Activated T-helper 17 cell treated with anti-CD3 and anti-CD28 coated beads, Interleukin-2, amount 50 U/mL, for 72 hours (primary cell): ENCODE measurements around the gene SLC6A17. TPM values are rescaled to one million over a fixed set of nuclear protein-coding genes. Genes with fewer than 3 reads are reported as not detected.

ENCODE experiments used
- ATAC-seq: fragments of 150-1000 bp; cut with Tn5 transposase; replicated peaks from 2 replicates; pipeline ENCODE4 v1.10.0; 2021; ENCODE audit warnings: mild to moderate bottlenecking, moderate library complexity
- H3K27ac Mint-ChIP-seq: one replicate; pipeline ENCODE4 v1.8.0; 2022; ENCODE audit warnings: mixed read lengths
- H3K27me3 Mint-ChIP-seq: one replicate; pipeline ENCODE4 v1.8.0; 2022; ENCODE audit warnings: mixed read lengths
- H3K36me3 Mint-ChIP-seq: one replicate; pipeline ENCODE4 v1.8.0; 2022; ENCODE audit warnings: low read depth, mild to moderate bottlenecking, mixed read lengths
- H3K4me1 Mint-ChIP-seq: one replicate; pipeline ENCODE4 v1.8.0; 2022; ENCODE audit warnings: mixed read lengths
- H3K4me3 Mint-ChIP-seq: one replicate; pipeline ENCODE4 v1.8.0; 2022; ENCODE audit warnings: mild to moderate bottlenecking, mixed read lengths
- H3K9me3 Mint-ChIP-seq: one replicate; pipeline ENCODE4 v1.8.0; 2022; ENCODE audit warnings: mixed read lengths
- total RNA-seq, 2 donors: library from RNA; stranded (reverse); gene quantifications; one replicate each; pipeline ENCODE4 v1.2.3, GENCODE V29; 2022

The SLC6A17 gene
- total RNA-seq, 2 donors from 2014 or later: not detected

DNA sequence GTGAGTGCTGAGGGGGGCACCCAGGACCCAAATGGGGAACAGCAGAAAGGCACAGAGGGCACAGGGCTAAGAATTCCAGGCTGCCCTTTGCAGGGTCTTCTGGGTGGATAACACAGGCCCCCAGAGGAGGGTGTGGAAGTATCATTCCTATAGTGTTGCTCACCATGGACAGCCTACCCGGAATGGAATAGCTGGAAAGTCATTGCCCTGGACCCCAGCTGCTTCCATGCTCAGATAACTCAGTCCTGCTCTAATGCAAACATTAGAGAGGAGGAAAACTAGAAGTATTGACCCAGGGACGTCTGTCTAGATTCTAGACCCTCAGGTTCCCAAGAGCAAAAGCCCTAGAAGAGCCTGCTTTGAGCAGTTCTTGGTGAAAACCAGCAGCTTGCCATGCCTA lies 24.7 kb downstream of the SLC6A17 start:
- no peak overlapping the region for H3K4me3 Mint-ChIP-seq
- ATAC-seq: no peak
- peaks cover 5% of the 10 kb centered on the region for H3K27me3 Mint-ChIP-seq
- H3K4me1 Mint-ChIP-seq: no peaks in the 10 kb centered on the region
- no peak overlapping the region for H3K27ac Mint-ChIP-seq
- H3K9me3 Mint-ChIP-seq: no peaks in the 10 kb centered on the region
- no peaks in the 10 kb centered on the region for H3K36me3 Mint-ChIP-seq

DNA sequence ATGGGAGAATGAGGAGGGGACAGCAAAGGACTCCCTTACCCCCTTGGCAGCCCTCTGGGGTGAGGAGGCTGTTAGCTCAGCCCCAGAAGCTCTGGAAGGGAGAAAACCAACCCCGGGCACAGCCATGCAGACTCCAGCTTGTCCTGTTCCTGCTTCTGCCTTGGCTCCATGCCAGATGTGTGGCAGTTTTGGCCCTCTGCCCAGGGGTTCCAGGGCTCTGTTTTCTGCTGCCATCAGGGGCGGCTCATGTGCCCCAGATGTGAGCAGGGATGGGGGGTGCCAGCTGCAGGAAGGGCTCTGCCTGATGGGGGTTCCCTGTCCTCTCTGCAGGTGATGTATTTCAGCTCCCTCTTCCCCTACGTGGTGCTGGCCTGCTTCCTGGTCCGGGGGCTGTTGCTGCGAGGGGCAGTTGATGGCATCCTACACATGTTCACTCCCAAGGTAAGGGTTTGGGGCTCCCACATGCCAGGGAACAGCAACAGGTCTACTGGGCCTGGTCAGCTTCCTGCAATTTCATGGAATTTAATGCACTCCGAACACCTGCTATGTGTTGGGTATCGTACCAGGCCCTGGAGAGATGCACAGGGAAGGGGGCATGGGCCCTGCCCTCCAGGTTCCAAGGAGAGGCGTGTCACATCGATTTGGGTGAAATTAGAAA lies 26.1 kb downstream of the SLC6A17 start:
- Mint-ChIP-seq H3K4me3 (no peak overlapping the region), H3K9me3 (no peaks in the 10 kb centered on the region), H3K27ac (no peak overlapping the region), H3K4me1 (no peaks in the 10 kb centered on the region), H3K27me3 (peaks cover 4% of the 10 kb centered on the region), H3K36me3 (no peaks in the 10 kb centered on the region)
- no peak for ATAC-seq

DNA sequence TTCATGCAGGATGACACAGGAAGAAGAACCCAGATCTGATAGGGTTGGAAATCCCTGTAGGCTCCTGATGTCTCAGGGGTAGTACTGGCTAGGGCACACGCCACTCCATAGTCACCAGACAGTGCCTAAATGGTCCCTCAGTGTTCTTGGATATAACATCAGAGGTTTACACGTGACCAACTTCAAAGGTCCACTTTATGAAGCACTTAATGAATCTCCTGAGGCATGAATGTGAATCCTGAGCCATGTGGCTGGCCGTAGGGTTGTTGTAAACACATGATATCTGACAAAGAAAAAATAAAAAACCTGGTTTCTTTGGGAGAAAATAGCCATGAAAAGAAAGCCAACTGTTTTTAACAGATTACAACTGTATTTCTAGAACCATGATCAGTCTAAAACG lies 27.5 kb downstream of the SLC6A17 start:
- Mint-ChIP-seq H3K36me3 (no peaks in the 10 kb centered on the region), H3K9me3 (no peaks in the 10 kb centered on the region), H3K4me1 (no peaks in the 10 kb centered on the region), H3K27me3 (no peaks in the 10 kb centered on the region), H3K4me3 (no peak overlapping the region), H3K27ac (no peak overlapping the region)
- ATAC-seq: no peak

DNA sequence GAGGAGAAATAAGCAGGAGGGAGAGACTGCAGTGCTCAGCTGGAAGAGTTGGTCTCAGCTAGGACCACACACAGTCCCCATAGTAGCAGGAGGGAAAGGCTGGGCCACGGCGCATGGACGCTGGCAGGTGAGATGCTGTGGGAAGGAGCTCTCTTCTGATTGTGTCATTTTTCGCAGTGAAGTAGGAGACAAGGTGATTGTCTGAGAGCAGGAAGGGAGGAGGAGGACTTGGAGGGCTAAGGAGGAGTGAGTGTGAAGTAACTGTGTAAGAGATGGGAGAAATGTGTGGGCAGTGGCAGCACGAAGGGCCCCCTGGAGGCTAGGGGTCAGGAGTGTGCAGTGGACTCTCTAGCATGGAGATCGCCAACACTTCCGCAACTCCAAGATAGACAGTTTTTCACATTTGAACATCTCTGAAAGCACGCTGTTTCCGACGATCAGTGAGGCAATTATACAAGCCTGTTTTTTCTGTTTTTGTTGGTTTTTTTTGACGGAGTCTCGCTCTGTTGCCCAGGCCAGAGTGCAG lies 33.4 kb downstream of the SLC6A17 start:
- no peaks in the 10 kb centered on the region for H3K4me1 Mint-ChIP-seq
- H3K4me3 Mint-ChIP-seq: no peak overlapping the region

DNA sequence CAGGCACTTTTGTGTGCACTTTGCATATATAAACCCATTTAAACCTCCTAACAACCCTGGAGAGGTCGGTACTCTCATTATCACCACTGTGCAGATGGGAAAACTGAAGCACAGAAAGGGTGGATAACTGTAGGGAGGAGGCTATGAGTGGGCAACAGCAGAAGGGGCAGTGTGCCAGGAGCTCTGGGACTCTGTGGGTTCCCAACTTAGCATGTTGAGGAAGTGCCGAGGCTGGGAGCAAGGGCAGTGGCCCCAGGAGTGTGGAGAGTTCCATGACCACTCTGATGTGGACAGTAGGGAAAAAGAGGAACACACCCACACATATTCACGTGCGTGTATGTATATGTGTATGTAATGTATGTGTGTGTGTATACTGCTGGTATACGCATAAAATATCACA lies 34.2 kb downstream of the SLC6A17 start:
- H3K9me3 Mint-ChIP-seq: no peaks in the 10 kb centered on the region
- peaks cover 11% of the 10 kb centered on the region for H3K27me3 Mint-ChIP-seq
- no peak for ATAC-seq
- H3K27ac Mint-ChIP-seq: no peak overlapping the region
- H3K4me1 Mint-ChIP-seq: no peaks in the 10 kb centered on the region
- no peak overlapping the region for H3K4me3 Mint-ChIP-seq
- no peaks in the 10 kb centered on the region for H3K36me3 Mint-ChIP-seq

More for the DNA sequence above, 33.4 kb downstream of the SLC6A17 start:
- Mint-ChIP-seq H3K27me3 (peaks cover 5% of the 10 kb centered on the region), H3K36me3 (no peaks in the 10 kb centered on the region), H3K27ac (no peak overlapping the region), H3K9me3 (no peaks in the 10 kb centered on the region)
- ATAC-seq: no peak

DNA sequence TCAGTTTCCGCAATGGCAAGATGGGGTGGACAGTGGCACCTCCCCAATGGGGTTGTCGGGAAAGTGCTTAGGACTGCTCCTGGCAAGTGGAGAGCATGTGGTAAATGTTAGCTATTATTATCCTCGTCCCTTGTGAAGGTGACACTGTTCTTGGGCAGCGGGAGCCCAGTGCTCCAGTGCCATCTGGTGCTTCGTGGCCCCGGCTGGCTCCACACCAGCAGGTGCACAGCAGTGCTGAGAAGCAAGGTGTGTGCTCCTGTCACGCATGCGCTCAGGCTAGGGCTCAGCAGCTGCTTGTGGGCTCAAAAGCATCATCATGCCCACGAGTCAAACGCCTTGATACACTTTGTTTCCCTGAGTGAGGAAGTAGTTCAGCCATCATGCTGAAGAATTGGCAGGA lies 34.9 kb downstream of the SLC6A17 start:
- Mint-ChIP-seq H3K4me1 (no peaks in the 10 kb centered on the region), H3K36me3 (no peaks in the 10 kb centered on the region), H3K4me3 (no peak overlapping the region), H3K9me3 (no peaks in the 10 kb centered on the region), H3K27ac (no peak overlapping the region), H3K27me3 (peaks cover 15% of the 10 kb centered on the region)
- ATAC-seq: no peak

DNA sequence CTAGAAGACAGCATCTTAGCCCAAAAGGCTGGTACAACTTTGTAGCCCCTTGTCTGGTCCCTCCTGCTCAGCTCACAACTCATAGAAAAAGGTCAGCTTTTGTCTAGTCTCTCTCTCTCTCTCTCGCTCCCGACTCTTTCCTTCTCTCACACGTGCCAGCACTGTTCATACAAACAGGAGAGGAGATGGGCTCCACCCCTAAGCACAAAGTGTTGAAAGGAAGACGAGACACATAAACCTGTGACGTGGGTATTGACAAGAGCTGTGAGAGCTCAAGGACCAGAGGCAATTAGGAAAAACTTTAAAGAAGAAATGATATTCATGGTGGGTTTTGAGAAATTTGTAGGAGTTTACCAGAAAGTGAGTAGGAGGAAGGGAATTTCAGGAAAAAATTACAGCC lies 36.3 kb downstream of the SLC6A17 start:
- Mint-ChIP-seq H3K4me3 (no peak overlapping the region), H3K4me1 (no peaks in the 10 kb centered on the region), H3K9me3 (no peaks in the 10 kb centered on the region), H3K27me3 (peaks cover 22% of the 10 kb centered on the region), H3K27ac (no peak overlapping the region), H3K36me3 (no peaks in the 10 kb centered on the region)
- no peak for ATAC-seq

DNA sequence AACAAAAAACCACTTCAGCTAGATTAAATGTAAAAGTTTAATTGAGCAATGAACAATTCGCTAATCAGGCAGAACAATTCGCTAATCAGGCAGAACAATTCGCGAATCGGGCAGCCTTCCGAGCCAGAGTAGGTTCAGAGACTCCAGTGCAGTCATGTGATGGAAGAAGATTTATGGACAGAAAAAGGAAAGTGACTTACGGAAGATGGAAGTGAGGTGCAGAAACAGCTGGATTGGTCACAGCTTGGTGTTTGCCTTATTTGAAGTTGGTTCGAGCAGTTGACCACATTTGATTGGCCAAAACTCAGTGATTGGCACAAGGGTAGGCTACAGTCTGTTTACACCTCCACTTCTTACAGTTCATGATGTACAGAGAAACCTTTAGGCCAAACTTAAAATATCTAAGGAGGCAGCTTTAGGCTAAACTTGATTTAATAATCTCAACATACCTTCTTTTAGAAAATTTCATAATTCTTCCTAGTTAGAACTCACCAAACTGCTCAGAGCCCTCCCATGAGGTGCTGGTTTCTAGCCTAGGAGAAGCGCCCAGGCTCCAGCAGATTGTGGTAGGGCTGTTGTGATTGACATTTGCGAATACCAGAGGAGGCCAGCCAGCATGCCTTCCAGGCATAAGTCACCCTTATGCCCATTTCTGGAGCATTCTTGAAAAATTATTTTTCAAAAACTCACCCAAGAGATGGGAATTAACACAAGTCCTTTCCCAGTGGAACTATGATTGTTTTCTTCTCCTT lies 37.0 kb downstream of the SLC6A17 start:
- H3K4me3 Mint-ChIP-seq: no peak overlapping the region
- H3K27ac Mint-ChIP-seq: no peak overlapping the region
- H3K4me1 Mint-ChIP-seq: no peaks in the 10 kb centered on the region
- ATAC-seq: no peak
- H3K9me3 Mint-ChIP-seq: no peaks in the 10 kb centered on the region
- no peaks in the 10 kb centered on the region for H3K36me3 Mint-ChIP-seq
- peaks cover 22% of the 10 kb centered on the region for H3K27me3 Mint-ChIP-seq

DNA sequence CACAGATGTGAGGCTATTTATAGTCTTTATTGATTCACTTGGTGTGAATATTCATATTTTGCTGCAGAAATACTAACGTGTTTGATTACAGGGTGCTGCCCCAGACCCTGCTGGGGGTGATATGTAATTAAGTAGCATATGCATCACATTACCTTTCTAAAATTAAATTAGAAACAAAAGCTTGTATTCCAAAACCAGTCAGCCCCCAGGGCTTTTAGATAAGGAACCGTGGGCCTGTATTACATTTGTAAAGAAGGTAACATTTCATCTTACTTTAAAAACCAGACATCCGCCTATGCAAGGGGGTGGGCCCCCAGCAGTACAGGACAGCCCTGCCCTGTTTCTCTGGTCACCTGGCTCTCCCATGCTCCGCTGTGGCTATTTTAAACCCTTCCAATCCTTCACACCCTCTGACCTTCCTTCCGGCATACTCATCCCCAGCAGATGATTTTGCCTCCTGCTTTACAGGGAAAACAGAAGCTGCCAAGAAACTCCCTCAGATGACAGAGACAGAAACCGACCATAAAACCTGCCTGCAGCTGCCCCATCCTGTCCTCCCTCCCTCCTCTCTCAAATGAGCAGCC lies 37.8 kb downstream of the SLC6A17 start:
- Mint-ChIP-seq H3K4me3 (no peak overlapping the region), H3K27ac (no peak overlapping the region), H3K36me3 (no peaks in the 10 kb centered on the region), H3K4me1 (no peaks in the 10 kb centered on the region), H3K9me3 (no peaks in the 10 kb centered on the region), H3K27me3 (peaks cover 22% of the 10 kb centered on the region)
- no peak for ATAC-seq

DNA sequence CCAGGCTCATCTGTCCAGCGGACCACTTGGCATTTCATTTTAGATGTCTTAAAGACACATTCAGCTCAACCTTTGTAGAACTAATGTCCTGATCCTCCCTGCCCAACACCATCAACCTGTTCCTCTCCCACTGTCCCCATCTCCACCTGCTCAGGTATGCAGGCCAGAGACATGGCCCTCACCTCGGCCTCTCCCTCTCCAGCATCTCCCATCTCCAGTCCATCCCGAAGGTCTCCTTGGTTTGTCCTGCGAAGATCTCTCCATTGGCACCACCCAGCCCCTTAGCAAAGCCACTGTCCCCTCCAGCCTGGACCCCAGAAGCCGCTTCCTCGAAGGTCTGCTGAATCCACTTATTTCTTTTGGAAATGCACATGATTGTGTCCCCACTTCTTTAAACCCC lies 38.9 kb downstream of the SLC6A17 start:
- no peaks in the 10 kb centered on the region for H3K36me3 Mint-ChIP-seq
- peaks cover 22% of the 10 kb centered on the region for H3K27me3 Mint-ChIP-seq
- H3K27ac Mint-ChIP-seq: no peak overlapping the region
- no peak for ATAC-seq
- no peaks in the 10 kb centered on the region for H3K4me1 Mint-ChIP-seq
- no peak overlapping the region for H3K4me3 Mint-ChIP-seq
- no peaks in the 10 kb centered on the region for H3K9me3 Mint-ChIP-seq

DNA sequence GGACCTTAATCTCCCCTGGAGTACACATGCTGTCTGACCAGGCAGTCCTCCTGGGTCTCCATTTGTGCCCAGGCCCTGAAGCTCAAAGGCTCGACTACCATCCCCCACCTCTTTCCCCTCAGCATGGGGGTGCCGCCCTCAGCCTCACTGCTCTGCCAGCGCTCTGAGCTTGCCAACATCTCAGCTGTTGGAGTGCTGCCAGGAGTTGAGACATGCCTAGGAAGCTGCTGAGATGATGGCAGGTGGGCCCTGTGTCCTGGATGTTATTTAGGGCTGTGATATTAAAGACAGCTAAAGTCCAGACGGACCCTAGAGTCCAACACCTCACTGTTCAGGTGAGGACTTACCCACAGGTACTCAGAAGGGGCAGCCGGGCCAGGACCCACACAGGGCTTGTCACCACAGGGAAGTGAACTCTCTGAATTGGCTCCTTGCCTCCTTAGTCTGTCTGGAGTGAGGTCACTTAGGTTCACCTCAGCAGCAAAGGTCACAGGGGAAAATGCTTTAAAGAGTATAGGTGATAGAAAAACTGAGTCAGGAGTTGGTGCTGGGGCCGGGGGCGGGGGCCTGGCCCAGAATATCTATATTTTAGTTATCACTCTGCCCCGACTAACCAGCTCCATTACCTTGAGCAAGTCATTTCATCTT lies 40.1 kb downstream of the SLC6A17 start:
- Mint-ChIP-seq H3K27ac (no peak overlapping the region), H3K4me3 (no peak overlapping the region), H3K27me3 (peaks cover 17% of the 10 kb centered on the region), H3K4me1 (no peaks in the 10 kb centered on the region), H3K9me3 (no peaks in the 10 kb centered on the region), H3K36me3 (no peaks in the 10 kb centered on the region)
- peak; percentile 73 for ATAC-seq

DNA sequence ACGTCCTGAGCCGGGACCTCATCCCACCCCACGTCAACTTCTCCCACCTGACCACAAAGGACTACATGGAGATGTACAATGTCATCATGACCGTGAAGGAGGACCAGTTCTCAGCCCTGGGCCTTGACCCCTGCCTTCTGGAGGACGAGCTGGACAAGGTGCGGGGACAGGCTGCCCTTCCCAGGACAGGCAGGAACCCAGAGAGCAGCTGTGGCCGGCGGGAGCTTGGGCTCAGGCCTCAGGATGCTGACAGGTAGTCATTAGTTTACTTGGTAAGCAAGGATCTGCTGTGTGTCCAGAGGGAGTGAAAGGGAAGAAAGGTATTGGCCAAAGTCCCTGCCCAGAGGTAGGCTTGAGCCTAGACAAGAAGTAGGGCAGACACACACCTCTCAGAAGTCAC lies 42.2 kb downstream of the SLC6A17 start:
- Mint-ChIP-seq H3K4me3 (no peak overlapping the region), H3K9me3 (no peaks in the 10 kb centered on the region), H3K36me3 (no peaks in the 10 kb centered on the region), H3K4me1 (peaks cover 5% of the 10 kb centered on the region), H3K27me3 (peaks cover 17% of the 10 kb centered on the region), H3K27ac (no peak overlapping the region)
- ATAC-seq: no peak

DNA sequence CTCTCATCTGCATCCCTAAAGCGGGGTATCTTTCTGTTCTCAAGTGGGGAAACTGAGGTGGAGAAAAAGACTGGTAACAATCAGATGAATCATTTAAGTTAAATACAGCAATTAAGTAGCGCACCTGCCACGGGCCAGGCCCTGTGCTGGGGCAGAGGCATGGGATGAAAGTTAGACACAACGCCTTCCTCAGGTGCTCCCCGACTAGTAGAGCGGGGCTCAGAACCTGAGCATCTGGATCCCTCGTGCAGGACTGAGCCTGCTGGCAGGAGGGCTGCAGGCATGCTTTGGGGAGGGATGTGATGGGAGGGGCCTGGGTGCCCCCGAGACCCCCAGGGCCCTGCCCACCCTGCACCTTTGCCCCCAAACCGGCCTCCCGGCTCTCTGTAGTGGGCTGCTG lies 44.9 kb downstream of the SLC6A17 start:
- no peak for ATAC-seq
- H3K27me3 Mint-ChIP-seq: peaks cover 7% of the 10 kb centered on the region
- no peak overlapping the region for H3K27ac Mint-ChIP-seq
- H3K4me3 Mint-ChIP-seq: no peak overlapping the region
- peaks cover 5% of the 10 kb centered on the region for H3K4me1 Mint-ChIP-seq
- H3K9me3 Mint-ChIP-seq: no peaks in the 10 kb centered on the region
- no peaks in the 10 kb centered on the region for H3K36me3 Mint-ChIP-seq

DNA sequence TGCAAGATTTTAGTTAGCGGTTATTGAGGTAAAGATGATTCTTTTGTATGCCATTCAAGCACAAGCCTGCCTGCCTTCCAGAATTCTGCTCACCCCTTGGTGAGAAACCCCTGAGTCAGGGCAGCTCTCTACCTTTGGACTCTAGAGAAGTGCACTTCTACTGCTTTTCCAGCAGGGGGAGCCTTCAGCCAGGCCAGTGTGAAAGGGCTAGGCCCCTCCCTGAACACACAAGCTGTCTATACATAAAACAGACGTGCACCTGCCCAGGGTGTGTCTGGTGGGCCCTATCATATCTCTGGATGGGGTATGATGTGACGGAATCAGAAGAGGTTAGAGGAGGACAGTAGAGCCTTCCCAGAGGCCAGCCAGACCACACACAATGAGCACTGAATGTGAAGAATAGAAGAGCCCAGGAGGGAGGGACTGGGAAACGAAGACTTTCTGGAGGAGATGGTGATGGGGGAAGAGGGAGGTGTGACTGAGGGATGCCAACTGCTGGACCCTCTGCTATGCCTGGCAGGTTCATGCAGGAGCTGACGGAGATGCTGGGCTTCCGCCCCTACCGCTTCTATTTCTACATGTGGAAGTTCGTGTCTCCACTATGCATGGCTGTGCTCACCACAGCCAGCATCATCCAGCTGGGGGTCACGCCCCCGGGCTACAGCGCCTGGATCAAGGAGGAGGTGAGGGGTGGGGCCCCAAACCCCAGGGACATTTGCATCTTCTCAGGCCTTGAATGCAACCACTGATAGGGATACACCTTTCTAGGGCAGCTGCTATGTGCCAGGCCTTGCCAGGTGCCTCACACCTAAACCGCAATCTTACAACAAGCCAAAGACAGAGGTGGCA lies 46.8 kb downstream of the SLC6A17 start:
- no peaks in the 10 kb centered on the region for H3K36me3 Mint-ChIP-seq
- H3K27ac Mint-ChIP-seq: no peak overlapping the region
- H3K4me1 Mint-ChIP-seq: peaks cover 5% of the 10 kb centered on the region
- H3K27me3 Mint-ChIP-seq: no peaks in the 10 kb centered on the region
- ATAC-seq: peak; percentile 92
- no peak overlapping the region for H3K4me3 Mint-ChIP-seq
- no peaks in the 10 kb centered on the region for H3K9me3 Mint-ChIP-seq
